ENCODE results near the gene DOCK6.
"Not testable (repeated sequence)": the region's sequence is repeated elsewhere in the genome, so short reads cannot be mapped to it uniquely, and the experiment has no call there.

The DOCK6 gene

DNA sequence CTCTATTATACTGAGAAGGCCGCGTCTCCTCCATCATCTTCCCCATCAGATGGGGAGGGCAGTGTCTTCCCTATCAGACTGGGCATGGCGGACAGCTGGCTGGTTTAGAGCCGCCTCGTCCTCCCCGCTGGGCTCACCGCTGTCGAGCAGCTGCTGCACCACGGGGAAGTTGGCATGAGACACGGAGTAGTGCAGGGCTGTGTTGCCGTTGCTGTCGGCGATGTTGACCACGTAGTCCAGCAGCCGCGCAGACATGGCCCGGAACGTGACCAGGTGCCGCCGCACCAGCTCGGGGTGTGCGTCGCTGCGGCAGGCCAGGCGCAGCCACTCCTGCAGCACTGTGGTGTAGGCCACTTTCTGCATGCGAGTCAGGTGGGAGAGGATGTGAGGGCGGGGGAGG lies 88.0 kb downstream of the DOCK6 start:
- DNase-seq (ENCODE audit: low read depth in 2 of 2), result no peak

DNA sequence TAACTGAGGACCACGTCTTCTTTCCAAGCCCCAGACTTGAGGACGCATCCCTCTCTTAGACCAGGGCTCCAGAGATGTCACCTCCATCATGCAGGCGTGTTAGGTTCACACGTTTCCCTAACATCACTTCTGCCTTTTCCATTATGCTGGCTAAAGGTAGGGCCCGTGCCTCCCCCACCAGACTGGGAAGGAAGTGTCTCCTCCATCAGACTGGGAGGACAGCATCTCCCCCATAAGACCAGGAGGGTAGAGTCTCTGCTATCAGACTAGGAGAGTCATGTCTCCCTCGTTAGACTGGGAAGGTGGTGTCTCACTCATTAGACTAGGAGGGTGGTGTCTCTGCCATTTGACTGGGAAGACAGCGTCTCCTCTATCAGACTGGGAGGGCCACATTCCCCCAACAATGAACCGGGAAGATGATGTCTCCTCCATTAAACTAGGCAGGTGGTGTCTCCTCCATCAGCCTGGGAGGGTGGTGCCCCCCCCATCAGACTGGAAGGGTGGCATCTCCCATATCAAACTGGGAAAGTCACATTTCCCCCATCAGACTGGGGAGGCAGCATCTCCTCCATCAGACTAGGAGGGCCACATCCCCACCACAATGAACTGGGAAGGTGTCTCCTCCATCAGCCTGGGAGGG lies 88.7 kb downstream of the DOCK6 start:
- no peak for DNase-seq (ENCODE audit: low read depth in 2 of 2)

- DNase-seq (ENCODE audit: low read depth in 2 of 2), result no peak
Observed at GRCh38 chr19:11172576-11172975, 89.7 kb downstream of the DOCK6 start.

DNA sequence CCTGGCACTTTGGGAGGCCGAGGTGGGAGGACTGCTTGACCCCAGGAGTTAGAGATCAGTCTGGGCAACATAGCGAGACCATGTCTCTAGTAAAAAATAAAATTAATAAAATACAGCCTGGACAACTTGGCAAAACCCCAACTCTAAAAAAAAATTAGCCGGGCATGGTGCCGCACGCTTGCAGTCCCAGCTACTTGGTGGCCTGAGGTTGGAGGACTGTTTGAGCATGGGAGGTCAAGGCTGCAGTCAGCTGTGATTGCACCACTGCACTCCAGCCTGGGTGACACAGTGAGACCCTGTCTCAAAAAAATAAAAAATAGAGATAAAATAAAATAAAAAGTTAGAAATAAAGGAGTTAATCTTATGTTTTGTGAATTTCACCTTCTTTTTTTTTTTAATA lies 91.2 kb downstream of the DOCK6 start:
- DNase-seq (ENCODE audit: low read depth in 2 of 2), result no peak

DNA sequence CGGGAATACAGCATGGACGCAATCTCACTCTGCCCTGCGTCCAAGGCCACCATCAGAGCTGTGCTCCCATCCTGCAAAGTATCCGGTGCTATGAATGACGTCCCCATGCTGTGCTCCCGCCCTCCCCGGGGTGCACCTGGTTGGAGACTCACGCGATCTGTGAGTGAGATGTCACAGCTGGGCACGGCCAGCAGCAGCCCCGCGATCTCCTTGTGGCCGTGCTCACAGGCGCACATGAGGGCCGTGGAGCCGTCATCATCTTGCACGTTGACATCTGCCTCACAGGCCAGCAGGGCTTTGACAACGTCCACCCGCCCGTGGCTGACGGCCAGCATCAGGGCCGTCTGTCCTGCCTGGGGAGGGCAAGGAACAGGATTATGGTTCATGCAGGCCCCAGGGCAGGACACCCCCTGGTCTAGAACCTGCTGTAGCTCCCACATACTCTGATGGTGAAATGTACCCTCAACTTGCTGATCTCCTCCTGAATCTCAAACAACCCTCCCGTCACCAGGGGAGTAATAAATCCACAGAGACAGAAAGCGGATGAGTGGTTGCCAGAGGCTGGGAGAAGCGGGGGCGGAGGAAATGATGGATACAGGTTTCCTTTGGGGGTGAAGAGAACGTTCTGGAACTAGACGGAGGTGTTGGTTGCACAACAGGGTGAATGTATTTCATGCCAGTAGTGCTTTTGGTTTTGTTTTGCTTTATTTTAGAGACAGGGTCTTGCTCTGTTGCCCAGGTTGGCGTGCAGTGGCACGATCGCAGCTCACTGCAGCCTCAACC lies 92.2 kb downstream of the DOCK6 start:
- no peak for DNase-seq (ENCODE audit: low read depth in 2 of 2)

DNA sequence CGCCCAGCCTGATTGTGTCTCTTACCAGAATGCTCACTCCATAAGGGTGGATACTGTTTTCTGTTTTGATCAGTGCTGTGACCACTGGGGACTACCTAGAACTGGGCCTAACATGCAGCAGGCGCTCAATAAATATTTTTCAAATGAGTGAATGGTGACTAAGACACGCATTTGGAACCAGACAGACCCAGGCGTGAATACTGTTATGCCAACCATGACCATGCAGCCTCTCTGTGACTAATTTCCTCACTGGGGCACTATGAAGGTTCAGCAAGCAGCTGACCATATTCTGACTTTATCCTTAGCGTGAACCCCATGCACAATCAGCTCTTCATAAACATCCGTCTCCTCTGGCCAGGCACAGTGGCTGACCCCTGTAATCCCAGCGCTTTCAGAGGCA lies 93.8 kb downstream of the DOCK6 start:
- DNase-seq (ENCODE audit: low read depth in 2 of 2), result no peak

GRCh38 chr19:11166281-11167142 lies 95.8 kb downstream of the DOCK6 start:
- DNase-seq (ENCODE audit: low read depth in 2 of 2), result no peak

DNA sequence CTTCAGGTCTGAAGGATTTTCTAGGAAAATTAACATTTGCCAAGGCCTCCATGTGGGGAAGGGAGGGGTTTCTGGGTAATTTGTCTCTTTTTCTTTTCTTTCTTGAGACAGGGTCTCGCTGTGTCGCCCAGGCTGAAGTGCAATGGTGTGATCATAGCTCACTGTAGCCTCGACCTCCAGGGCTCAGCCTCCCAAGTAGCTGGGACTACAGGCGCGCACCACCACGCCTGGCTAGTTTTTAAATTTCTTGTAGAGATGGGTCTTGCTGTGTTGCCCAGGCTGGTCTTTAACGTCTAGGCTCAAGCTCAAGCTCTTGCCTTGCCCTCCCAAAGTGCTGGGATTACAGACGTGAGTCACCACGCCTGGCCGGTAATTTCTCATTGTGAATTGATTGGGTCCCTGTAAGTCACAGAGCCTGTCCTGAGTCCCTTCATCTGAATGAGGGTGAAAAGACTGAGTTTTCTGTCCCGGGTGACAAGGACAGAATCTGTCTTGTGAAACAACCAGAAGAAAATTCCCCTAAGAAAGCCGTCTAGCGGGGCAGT lies 96.8 kb downstream of the DOCK6 start:
- no peak for DNase-seq (ENCODE audit: low read depth in 2 of 2)

- no peak for DNase-seq (ENCODE audit: low read depth in 2 of 2)
Observed at GRCh38 chr19:11164879-11165406, 97.4 kb downstream of the DOCK6 start.

DNA sequence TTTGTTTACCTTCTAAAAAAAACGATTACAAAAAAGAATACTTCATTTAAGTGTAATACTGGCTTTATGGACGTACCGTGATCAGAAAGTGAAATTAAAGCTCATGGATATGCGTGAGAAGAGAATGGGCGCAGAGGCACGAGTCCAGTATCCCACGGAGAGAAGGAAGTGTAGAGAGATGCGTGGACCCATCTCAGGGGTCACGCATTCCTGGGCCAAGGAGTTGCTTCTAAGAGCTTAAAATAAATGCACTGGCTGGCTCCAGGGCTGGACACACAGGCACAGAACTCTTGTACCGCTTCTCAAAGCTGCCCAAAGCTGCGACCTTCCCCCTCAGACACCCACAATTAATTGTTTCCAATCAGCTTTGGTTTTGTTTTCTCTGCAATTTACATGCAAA lies 98.0 kb downstream of the DOCK6 start:
- no peak for DNase-seq (ENCODE audit: low read depth in 2 of 2)

GRCh38 chr19:11160440-11160768 lies 101.9 kb downstream of the DOCK6 start:
- not testable (repeated sequence) for DNase-seq (ENCODE audit: low read depth in 2 of 2)

GRCh38 chr19:11159598-11160439 lies 102.5 kb downstream of the DOCK6 start:
- DNase-seq (ENCODE audit: low read depth in 2 of 2), result no peak

DNA sequence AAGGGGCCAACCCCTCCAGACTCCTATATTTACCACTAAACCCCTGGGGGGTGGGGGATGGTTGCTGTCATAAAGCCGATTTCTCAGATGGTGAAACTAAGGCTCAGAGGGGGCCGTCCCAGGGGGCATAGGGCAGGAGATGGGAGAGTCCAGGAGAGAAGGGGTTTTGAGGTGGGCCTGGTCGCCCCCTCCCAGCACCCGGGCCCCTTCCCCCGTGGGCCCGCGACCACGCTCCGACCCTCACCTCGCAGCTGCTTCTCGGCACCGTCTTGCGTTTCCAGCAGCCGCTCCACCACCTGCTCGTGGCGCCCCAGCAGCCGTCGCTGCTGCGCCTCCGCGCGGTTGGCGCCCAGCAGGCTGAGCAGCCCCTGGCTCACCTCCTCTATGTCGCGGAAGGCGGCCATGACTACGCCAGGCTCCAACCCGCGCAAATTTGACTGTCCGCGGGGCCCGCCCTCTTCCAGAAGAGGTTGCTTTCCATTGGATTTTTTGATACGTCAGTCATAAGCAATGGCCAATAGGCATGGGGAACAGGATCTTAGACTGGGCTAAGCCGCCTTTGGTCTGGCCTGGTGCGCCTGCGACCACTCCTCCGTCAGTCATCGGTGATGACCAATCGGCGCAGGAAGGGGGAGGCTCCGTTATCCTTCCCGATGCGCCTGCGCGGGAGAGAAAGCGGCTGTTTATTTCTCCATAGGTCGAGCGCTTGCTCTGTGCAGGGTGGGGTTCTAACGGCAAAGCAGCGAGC lies 106.8 kb downstream of the DOCK6 start, which contains the start of gene SPC24:
Gene SPC24, minus strand, starts transcription at position 410 of the 748 bp plus-strand sequence. Its CDS starts 6 bp downstream, at position 404.
- DNase-seq (ENCODE audit: low read depth in 2 of 2), result peak; percentile 84 to 87

DNA sequence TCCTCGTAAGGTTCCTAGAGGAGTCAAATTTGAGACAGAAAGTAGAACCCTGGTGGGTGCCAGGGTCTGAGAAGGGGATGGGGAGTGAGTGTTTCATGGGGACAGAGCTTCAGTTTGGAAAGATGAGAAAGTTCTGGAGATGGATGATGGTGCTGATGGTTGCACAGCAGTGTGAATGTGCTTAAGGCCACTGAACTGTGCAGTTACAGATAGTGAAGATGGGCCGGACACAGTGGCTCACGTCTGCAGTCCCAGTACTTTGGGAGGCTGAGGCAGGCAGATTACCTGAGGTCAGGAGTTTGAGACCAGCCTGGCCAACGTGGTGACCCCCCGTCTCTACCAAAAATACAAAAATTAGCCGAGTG lies 107.7 kb downstream of the DOCK6 start:
- DNase-seq (ENCODE audit: low read depth in 2 of 2), result no peak

GRCh38 chr19:11152318-11153062 lies 109.8 kb downstream of the DOCK6 start:
- DNase-seq (ENCODE audit: low read depth in 2 of 2), result no peak

DNA sequence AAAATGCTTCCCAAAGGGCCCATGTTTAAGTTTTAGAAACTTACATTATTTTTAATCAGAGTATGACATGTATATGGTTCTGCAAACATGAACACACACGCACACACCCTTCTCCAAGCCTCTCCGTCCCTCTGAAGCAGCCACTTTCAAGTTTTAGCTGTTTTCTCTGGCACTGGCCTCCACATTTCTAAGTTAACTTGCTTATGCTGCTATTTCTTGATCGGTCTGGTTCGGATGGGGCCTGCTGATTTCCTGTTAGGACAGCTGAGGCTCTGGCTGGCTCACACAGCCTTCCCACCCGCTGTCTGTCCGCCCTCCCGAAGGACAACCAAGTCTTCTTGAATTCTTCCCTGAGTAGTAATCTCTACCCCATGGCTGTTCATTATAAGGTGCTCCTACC lies 111.1 kb downstream of the DOCK6 start:
- no peak for DNase-seq (ENCODE audit: low read depth in 2 of 2)
